GM10266 (cell line): Measurements from ENCODE around the gene ITSN2.
"Not testable (repeated sequence)": the region's sequence is repeated elsewhere in the genome, so short reads cannot be mapped to it uniquely, and the experiment has no call there.

Source experiments
- DNase-seq: peaks from one replicate; pipeline ENCODE4 v3.0.0; 2012; ENCODE audit errors: extremely low spot score
- TF ChIP-seq, protein P1 (sequence below): IDR thresholded peaks from 2 replicates; pipeline ENCODE4 v1.5.1; 2012; ENCODE audit warnings: mild to moderate bottlenecking, low read depth; ENCODE audit not compliant: control insufficient read depth, insufficient read depth; ENCODE audit errors: missing control alignments

ITSN2 gene

DNA sequence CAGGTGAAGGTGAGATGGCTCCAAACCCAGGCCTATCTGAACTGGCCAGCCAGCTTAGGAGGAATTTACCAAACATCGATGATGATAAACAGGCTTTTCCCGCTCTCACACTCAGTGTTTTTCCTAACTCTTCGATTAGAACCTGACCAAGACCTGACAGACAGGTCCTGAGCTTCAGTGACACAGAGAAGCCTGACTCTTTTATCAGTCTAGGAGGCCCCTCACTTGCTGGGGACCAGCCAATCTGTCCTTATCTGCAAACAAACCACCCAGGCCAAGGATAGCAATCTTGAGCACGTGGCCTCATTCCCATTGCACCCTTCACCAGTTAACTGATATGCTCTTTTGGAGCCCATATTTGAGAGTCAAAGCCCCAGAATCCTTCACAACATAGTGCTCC, 1.9 kb upstream of the ITSN2 start:
- DNase-seq = no peak
- TF ChIP-seq, protein P1, sequence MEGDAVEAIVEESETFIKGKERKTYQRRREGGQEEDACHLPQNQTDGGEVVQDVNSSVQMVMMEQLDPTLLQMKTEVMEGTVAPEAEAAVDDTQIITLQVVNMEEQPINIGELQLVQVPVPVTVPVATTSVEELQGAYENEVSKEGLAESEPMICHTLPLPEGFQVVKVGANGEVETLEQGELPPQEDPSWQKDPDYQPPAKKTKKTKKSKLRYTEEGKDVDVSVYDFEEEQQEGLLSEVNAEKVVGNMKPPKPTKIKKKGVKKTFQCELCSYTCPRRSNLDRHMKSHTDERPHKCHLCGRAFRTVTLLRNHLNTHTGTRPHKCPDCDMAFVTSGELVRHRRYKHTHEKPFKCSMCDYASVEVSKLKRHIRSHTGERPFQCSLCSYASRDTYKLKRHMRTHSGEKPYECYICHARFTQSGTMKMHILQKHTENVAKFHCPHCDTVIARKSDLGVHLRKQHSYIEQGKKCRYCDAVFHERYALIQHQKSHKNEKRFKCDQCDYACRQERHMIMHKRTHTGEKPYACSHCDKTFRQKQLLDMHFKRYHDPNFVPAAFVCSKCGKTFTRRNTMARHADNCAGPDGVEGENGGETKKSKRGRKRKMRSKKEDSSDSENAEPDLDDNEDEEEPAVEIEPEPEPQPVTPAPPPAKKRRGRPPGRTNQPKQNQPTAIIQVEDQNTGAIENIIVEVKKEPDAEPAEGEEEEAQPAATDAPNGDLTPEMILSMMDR = no peak

DNA sequence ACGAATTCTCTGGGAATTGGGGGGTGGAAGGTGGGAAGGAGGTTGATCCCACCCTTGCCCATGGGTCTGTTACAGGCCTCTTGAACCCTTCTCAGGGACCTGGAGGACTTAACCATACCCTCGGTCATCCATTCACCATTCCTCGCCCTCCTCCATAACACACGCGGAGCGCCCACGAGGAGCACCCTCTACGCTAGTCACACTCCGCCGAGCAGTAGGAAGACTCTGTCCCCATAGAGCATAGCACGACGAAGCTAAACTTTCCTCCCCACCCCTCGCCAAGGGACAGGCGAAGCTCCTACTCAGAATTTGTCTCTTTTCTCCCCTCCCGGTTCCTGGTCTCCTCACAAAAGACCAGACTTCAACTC, 611 bp upstream of the ITSN2 start:
- DNase-seq = no peak
- TF ChIP-seq, protein P1 = no peak

DNA sequence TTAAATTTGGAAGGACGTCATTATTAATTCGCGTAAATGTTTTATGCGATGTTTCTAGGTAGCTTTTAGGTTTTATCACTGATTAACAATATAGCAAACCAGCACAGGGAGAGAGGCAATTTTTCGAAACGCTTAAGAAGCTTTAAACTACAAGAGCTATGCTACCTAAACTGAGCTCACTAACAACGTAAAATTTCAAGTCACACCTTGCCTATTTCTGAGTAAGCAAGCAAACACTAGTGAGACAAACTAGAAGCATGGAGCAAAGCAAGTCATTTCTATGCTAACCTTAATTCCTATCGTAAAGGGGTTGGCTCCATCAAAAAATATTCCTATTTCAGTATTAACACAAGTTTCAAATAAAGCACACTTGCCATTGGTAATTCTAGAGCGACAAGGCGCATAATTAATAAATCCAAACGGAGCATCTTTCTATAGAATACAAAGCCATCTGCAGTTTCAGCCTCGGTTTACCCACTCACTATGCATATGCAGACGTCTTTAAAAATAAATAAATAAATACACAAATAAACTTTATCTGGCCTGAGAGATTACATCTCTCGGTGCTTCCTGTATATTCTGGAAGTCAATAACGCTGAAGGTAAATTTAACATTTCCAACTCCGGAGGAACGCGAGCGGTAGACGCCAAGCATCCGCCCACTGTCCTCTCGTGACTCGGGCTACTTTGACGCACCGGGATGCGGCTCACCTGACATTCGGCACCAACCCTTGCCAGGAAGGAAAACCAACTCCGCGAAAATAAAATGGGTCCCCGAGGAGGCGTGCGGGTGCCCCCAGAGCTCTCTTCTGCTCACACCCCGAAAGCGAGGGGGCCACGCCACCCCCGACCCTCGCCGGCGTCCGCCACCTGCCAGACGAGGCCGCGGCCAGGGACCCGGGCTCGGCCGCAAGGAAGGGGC, 947 bp downstream of the ITSN2 start:
- peak; percentile 33 for DNase-seq

DNA sequence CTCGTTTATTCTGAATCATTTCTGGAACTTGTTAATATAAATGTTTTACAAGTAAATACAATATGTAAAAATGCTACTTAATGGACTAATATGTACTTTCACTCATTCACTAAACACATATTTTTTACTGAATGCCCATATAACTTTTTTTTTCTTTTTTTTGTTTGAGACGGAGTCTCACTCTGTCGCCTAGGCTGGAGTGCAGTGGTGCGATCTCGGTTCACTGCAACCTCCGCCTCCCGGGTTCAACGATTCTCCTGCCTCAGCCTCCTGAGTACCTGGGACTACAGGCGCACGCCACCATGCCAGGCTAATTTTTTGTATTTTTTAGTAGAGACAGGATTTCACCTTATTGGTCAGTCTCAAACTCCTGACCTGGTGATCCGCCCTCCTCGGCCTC, 2.6 kb downstream of the ITSN2 start:
- DNase-seq = not testable (repeated sequence)

More for the DNA sequence above, 947 bp downstream of the ITSN2 start:
- TF ChIP-seq, protein P1 = no peak

DNA sequence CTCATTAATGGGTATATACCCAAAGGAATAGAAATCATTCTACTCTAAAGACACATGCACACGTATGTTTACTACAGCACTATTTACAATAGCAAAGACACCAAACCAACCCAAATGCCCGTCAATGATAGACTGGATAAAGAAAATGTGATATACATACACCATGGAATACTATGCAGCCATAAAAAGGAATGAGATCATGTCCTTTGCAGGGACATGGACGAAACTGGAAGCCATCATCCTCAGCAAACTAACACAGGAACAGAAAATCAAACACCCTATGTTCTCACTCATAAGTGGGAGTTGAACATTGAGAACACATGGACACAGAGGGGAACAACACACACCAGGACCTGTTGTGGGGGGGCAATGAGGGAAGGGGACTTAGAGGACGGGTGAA, 3.2 kb downstream of the ITSN2 start:
- not testable (repeated sequence) for DNase-seq

DNA sequence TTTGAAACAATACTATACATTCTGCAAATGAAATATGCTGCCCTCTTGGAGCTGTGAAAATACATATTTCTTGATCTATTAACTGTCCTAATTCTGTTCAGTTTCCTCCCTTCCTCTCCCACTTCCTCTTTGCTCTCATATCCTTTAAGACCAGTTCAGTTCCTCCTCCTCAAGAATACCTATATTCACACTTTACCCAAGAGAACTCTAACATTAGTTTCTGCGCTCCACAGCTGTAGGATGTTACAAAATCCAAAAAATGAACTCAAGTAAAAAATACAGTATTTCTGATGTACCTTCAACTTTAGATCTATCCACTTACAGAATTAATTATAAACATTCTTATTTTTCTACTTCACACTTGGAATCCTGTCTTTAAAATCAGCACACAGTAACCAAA, 5.4 kb downstream of the ITSN2 start:
- no peak for DNase-seq
- TF ChIP-seq, protein P1 = no peak

DNA sequence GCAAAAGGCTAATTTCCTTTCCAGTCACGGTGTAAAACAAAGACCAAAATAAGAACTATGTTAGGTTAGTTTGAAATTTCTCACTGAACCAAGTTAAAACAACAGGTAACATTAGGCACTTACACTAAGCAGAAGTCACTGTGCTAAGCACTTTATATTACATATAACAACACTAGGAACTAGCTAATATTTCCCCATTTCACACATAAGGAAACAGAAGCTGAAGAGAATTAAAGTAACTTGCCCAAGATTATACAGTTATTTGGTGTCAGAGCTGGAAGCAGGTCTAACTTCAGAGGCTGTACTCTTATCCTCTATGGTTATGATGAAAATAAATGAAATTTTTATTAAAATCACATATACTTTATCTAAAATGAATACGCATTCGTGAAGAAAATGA, 5.9 kb downstream of the ITSN2 start:
- TF ChIP-seq, protein P1 = no peak
- DNase-seq = no peak

DNA sequence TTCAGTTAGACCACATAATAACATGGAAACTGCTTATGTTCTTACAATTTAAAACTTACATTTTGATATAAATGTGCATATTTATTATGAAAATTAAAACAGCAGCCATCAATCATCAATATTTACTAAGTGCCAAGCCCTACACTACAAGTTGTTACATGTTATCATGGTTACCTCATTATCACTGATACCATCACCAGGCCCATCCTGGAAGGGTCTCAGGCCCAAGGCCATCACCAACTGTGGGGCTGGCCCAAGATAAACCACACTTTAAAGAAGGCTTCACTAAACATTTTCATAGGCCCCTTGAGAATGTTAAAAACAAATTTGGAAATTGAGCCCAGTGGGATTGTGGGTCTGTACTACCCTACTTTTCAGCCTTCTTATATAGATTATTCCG, 6.4 kb downstream of the ITSN2 start:
- DNase-seq = no peak
- TF ChIP-seq, protein P1 = no peak
